Neural progenitor cell (in vitro differentiated cells): ENCODE data around the gene RAD52. TPM values are rescaled to one million over a fixed set of nuclear protein-coding genes. Genes with fewer than 3 reads are reported as not detected.

Source experiments
- DNase-seq: peaks from one replicate; pipeline ENCODE4 v3.0.0-alpha.2; 2016; ENCODE audit warnings: low spot score
- H2AFZ ChIP-seq: fragments of 200-600 bp; sonication (generic); replicated peaks from 2 replicates; pipeline ENCODE4 v1.6.1; 2016; ENCODE audit warnings: antibody characterized with exemption
- H3F3A ChIP-seq: fragments of 200-600 bp; sonication (generic); 2 replicates; pipeline ENCODE4 v1.6.1; 2016; ENCODE audit warnings: antibody characterized with exemption, low read depth
- H3K27ac ChIP-seq: fragments of 200-600 bp; sonication (generic); 2 replicates; pipeline ENCODE4 v1.5.1; 2016; ENCODE audit warnings: mild to moderate bottlenecking
- H3K27me3 ChIP-seq: fragments of 200-600 bp; sonication (generic); 2 replicates; pipeline ENCODE4 v1.6.1; 2016; ENCODE audit warnings: mild to moderate bottlenecking, moderate library complexity
- H3K36me3 ChIP-seq: fragments of 200-600 bp; sonication (generic); 2 replicates; pipeline ENCODE4 v1.5.1; 2016
- H3K4me1 ChIP-seq: fragments of 200-600 bp; sonication (generic); 2 replicates; pipeline ENCODE4 v1.6.1; 2016; ENCODE audit warnings: mixed run types
- H3K4me2 ChIP-seq: fragments of 200-600 bp; sonication (generic); 2 replicates; pipeline ENCODE4 v1.6.1; 2016
- H3K4me3 ChIP-seq: fragments of 200-600 bp; sonication (generic); 2 replicates; pipeline ENCODE4 v1.5.1; 2016
- H3K79me2 ChIP-seq: fragments of 200-600 bp; sonication (generic); 2 replicates; pipeline ENCODE4 v1.6.1; 2016; ENCODE audit warnings: low read depth
- H3K9ac ChIP-seq: fragments of 200-600 bp; sonication (generic); 2 replicates; pipeline ENCODE4 v1.6.1; 2016
- H3K9me3 ChIP-seq: fragments of 200-600 bp; sonication (generic); 2 replicates; pipeline ENCODE4 v1.5.1; 2016; ENCODE audit warnings: low read depth
- H4K20me1 ChIP-seq: fragments of 200-600 bp; sonication (generic); 2 replicates; pipeline ENCODE4 v1.6.1; 2016; ENCODE audit warnings: low read depth
- H3K27ac Mint-ChIP-seq: 3 replicates; pipeline ENCODE4 v1.8.0; 2021; ENCODE audit warnings: mixed read lengths
- H3K27me3 Mint-ChIP-seq: 2 replicates; pipeline ENCODE4 v1.8.0; 2022; ENCODE audit warnings: low read depth, mild to moderate bottlenecking, inconsistent platforms, moderate library complexity, mixed read lengths; ENCODE audit not compliant: insufficient read depth
- H3K36me3 Mint-ChIP-seq: 3 replicates; pipeline ENCODE4 v1.8.0; 2021; ENCODE audit warnings: mixed read lengths
- H3K4me1 Mint-ChIP-seq: 3 replicates; pipeline ENCODE4 v1.8.0; 2021; ENCODE audit warnings: mixed read lengths
- H3K4me3 Mint-ChIP-seq: 3 replicates; pipeline ENCODE4 v1.8.0; 2021; ENCODE audit warnings: mild to moderate bottlenecking, moderate library complexity, mixed read lengths
- H3K9me3 Mint-ChIP-seq: 3 replicates; pipeline ENCODE4 v1.8.0; 2020; ENCODE audit warnings: mixed read lengths
- EZH2 ChIP-seq: fragments of 200-600 bp; sonication (generic); IDR thresholded peaks from 2 replicates; pipeline ENCODE4 v1.6.1; 2017; ENCODE audit warnings: antibody characterized with exemption, mild to moderate bottlenecking, moderate library complexity
- EZH2phosphoT487 ChIP-seq: fragments of 200-600 bp; sonication (generic); IDR thresholded peaks from 2 replicates; pipeline ENCODE4 v1.6.1; 2017; ENCODE audit warnings: antibody characterized with exemption
- total RNA-seq: library from RNA; depleted of rRNA; stranded (reverse); fragments of >200 nt; gene quantifications from 2 replicates; pipeline ENCODE4 v1.2.3, GENCODE V29; 2015; ENCODE audit warnings: low replicate concordance
- TF ChIP-seq, protein P1 (sequence below): fragments of 200-600 bp; sonication (generic); IDR thresholded peaks from 2 replicates; pipeline ENCODE4 v1.5.1; 2017; ENCODE audit warnings: antibody characterized with exemption, mild to moderate bottlenecking

The RAD52 gene
- total RNA-seq, 1 donor from 2014 or later, result 43.4 TPM

DNA sequence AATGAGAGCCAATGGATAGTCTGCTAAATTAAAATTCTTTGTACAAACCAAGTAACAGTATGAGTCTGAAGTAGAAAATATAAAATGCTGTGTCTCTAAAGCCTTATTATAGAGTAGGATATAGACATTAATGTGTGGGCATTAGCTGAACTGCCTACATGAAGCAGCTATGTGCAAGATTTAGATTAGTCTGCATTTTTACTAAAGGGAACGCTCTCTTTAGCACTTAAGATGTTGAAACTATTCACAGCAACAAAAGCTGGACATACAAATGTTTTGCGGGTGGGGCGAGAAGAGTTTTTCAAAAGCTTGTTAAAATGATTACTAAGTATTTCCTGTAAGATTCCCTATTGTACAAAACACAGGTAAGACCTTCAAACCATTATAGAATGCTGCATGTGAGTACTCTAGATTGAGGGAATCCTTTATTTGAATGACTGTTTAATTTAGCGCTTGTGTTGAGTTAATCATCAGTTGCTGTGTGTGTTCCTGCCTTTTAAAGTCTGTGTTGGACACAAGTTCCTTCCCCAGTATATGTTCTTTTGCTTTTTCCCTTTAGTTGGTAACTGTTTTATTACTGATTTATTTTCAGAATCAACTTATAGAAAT lies 87.1 kb downstream of the RAD52 start:
- H3K27me3 Mint-ChIP-seq, result no peaks in the 10 kb centered on the region
- Histone ChIP-seq H3K9me3 (no peaks in the 10 kb centered on the region), H3K9ac (no peak overlapping the region), H3K27me3 (no peaks in the 10 kb centered on the region), H3F3A (no peaks in the 10 kb centered on the region), H2AFZ (no peak overlapping the region), H3K36me3 (peaks cover 41% of the 10 kb centered on the region), H3K4me1 (no peaks in the 10 kb centered on the region), H3K4me3 (no peak overlapping the region), H3K4me2 (no peak overlapping the region), H3K79me2 (no peaks in the 10 kb centered on the region), H3K27ac (no peak overlapping the region), H4K20me1 (no peaks in the 10 kb centered on the region)
- no peaks in the 10 kb centered on the region for H3K9me3 Mint-ChIP-seq
- no peak overlapping the region for H3K27ac Mint-ChIP-seq
- H3K36me3 Mint-ChIP-seq, result peaks cover 28% of the 10 kb centered on the region
- no peak overlapping the region for H3K4me3 Mint-ChIP-seq
- H3K4me1 Mint-ChIP-seq, result no peaks in the 10 kb centered on the region
- TF ChIP-seq EZH2, result no peak
- TF ChIP-seq, protein P1, sequence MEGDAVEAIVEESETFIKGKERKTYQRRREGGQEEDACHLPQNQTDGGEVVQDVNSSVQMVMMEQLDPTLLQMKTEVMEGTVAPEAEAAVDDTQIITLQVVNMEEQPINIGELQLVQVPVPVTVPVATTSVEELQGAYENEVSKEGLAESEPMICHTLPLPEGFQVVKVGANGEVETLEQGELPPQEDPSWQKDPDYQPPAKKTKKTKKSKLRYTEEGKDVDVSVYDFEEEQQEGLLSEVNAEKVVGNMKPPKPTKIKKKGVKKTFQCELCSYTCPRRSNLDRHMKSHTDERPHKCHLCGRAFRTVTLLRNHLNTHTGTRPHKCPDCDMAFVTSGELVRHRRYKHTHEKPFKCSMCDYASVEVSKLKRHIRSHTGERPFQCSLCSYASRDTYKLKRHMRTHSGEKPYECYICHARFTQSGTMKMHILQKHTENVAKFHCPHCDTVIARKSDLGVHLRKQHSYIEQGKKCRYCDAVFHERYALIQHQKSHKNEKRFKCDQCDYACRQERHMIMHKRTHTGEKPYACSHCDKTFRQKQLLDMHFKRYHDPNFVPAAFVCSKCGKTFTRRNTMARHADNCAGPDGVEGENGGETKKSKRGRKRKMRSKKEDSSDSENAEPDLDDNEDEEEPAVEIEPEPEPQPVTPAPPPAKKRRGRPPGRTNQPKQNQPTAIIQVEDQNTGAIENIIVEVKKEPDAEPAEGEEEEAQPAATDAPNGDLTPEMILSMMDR, result no peak
- no peak for TF ChIP-seq EZH2phosphoT487
- DNase-seq, result no peak

Other genes with a start within 250 kb of the RAD52 start
- gene WNK1, start 197.1 kb downstream of the RAD52 start, total RNA-seq, result 66.3 and 73.1 TPM in 2 replicates
- 17.5 and 27.5 TPM in 2 replicates for gene ERC1, start 41.5 kb upstream of the RAD52 start, total RNA-seq